HG02981 (cell line): ENCODE measurements around the gene GAGE12F.
"Not testable (repeated sequence)": the region's sequence is repeated elsewhere in the genome, so short reads cannot be mapped to it uniquely, and the experiment has no call there.

Source experiments
- ATAC-seq: cut with Tn5 transposase; IDR thresholded peaks from one replicate; pipeline ENCODE4 v1.9.1; 2021; ENCODE audit warnings: mild to moderate bottlenecking, moderate library complexity; ENCODE audit not compliant: unreplicated experiment

The GAGE12F gene

GRCh38 chrX:49560542-49560941 lies at the start of gene GAGE12F:
Gene GAGE12F (plus strand): TSS chrX:49560842. CDS start chrX:49561997, 1,155 bp downstream.
- not testable (repeated sequence) for ATAC-seq

DNA sequence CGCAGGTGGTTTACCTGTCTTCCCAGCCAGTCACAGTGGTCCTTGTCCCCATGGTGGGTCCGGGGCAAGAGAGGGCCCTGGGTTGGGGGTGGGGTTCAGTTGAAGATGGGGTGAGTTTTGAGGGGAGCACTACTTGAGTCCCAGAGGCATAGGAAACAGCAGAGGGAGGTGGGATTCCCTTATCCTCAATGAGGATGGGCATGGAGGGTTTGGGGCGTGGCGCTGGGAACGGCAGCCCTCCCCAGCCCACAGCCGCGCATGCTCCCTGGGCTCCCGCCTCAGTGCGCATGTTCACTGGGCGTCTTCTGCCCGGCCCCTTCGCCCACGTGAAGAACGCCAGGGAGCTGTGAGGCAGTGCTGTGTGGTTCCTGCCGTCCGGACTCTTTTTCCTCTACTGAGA lies 28.8 kb upstream of the GAGE12F start, which contains the start of gene GAGE12C:
TSS of gene GAGE12C (plus strand) at position 301 of the 400 bp plus-strand sequence. CDS start 1,155 bp downstream, outside the sequence.
- not testable (repeated sequence) for ATAC-seq

DNA sequence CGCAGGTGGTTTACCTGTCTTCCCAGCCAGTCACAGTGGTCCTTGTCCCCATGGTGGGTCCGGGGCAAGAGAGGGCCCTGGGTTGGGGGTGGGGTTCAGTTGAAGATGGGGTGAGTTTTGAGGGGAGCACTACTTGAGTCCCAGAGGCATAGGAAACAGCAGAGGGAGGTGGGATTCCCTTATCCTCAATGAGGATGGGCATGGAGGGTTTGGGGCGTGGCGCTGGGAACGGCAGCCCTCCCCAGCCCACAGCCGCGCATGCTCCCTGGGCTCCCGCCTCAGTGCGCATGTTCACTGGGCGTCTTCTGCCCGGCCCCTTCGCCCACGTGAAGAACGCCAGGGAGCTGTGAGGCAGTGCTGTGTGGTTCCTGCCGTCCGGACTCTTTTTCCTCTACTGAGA lies 19.2 kb upstream of the GAGE12F start, which contains the start of gene GAGE12D:
TSS of gene GAGE12D (plus strand) at position 301 of the 400 bp plus-strand sequence. CDS start 1,155 bp downstream, outside the sequence.
- not testable (repeated sequence) for ATAC-seq

DNA sequence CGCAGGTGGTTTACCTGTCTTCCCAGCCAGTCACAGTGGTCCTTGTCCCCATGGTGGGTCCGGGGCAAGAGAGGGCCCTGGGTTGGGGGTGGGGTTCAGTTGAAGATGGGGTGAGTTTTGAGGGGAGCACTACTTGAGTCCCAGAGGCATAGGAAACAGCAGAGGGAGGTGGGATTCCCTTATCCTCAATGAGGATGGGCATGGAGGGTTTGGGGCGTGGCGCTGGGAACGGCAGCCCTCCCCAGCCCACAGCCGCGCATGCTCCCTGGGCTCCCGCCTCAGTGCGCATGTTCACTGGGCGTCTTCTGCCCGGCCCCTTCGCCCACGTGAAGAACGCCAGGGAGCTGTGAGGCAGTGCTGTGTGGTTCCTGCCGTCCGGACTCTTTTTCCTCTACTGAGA lies 9.7 kb upstream of the GAGE12F start, which contains the start of gene GAGE12E:
TSS of gene GAGE12E (plus strand) at position 301 of the 400 bp plus-strand sequence. CDS start 1,155 bp downstream, outside the sequence.
- ATAC-seq = not testable (repeated sequence)

- not testable (repeated sequence) for ATAC-seq
Observed at GRCh38 chrX:49568728-49569127, 8.1 kb downstream of the GAGE12F start.

DNA sequence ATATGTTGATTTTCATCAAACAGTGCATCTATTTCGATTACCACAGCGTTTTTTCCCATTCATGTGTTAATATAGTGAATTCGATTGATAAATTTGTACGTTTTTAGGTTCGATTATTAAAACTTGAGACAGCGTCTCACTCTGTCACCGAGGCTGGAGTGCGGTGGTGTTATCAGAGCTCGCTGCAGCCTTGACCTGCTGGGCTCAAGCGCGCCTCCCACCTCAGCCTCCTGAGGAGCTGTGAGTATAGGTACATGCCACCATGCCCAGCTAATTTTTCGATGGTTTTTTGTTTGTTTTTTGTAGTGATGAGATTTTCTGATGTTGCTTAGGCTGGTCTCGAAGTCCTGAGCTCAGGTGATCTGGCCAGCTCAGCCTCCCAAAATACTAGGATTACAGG lies 8.5 kb downstream of the GAGE12F start:
- ATAC-seq = not testable (repeated sequence)

DNA sequence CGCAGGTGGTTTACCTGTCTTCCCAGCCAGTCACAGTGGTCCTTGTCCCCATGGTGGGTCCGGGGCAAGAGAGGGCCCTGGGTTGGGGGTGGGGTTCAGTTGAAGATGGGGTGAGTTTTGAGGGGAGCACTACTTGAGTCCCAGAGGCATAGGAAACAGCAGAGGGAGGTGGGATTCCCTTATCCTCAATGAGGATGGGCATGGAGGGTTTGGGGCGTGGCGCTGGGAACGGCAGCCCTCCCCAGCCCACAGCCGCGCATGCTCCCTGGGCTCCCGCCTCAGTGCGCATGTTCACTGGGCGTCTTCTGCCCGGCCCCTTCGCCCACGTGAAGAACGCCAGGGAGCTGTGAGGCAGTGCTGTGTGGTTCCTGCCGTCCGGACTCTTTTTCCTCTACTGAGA lies 9.5 kb downstream of the GAGE12F start, which contains the start of gene GAGE12G:
TSS of gene GAGE12G (plus strand) at position 301 of the 400 bp plus-strand sequence. CDS start 1,155 bp downstream, outside the sequence.
- not testable (repeated sequence) for ATAC-seq

GRCh38 chrX:49579649-49580048 lies 19.0 kb downstream of the GAGE12F start, which contains the start of gene GAGE12H:
Gene GAGE12H (plus strand): TSS chrX:49579949. CDS start chrX:49581104, 1,155 bp downstream.
- ATAC-seq = not testable (repeated sequence)

DNA sequence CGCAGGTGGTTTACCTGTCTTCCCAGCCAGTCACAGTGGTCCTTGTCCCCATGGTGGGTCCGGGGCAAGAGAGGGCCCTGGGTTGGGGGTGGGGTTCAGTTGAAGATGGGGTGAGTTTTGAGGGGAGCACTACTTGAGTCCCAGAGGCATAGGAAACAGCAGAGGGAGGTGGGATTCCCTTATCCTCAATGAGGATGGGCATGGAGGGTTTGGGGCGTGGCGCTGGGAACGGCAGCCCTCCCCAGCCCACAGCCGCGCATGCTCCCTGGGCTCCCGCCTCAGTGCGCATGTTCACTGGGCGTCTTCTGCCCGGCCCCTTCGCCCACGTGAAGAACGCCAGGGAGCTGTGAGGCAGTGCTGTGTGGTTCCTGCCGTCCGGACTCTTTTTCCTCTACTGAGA lies 28.6 kb downstream of the GAGE12F start, which contains the start of gene GAGE2A:
TSS of gene GAGE2A (plus strand) at position 301 of the 400 bp plus-strand sequence. CDS start 1,155 bp downstream, outside the sequence.
- not testable (repeated sequence) for ATAC-seq

DNA sequence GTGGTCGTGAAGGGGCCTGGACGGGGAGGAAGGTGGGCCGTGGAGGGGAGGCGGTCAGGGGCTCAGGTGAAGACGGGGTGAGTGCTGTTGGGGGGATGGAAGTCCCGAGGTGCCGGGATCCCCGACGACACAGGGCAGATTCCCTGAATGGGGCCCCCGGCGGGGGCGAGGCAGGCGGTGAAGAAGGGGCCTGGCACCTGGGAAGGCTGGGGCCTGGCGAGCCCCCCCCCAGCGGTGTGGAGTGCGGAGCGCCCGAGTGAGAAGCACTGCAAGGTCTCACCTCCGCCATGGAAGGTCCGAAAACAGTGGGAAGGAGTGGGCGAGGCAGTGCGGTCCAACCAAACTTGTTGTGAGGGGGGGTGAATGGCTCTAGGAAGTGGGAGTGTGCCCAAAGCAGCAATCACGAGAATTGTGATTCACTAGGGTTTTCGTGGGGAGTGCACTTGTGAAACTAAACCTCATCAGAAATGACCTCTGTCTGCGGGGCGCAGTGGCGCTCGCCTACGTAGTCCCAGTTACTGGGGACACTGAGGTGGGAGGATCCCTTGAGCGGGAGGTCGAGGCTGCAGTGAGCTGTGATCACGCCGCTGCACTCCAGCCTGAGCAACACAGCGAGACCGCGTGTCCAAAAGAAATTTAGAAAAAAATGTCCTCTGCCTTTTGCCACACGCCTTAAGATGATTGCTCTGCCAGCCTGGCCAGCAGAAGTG lies 29.3 kb downstream of the GAGE12F start:
- not testable (repeated sequence) for ATAC-seq

GRCh38 chrX:49590488-49590887 lies 29.8 kb downstream of the GAGE12F start:
- not testable (repeated sequence) for ATAC-seq

DNA sequence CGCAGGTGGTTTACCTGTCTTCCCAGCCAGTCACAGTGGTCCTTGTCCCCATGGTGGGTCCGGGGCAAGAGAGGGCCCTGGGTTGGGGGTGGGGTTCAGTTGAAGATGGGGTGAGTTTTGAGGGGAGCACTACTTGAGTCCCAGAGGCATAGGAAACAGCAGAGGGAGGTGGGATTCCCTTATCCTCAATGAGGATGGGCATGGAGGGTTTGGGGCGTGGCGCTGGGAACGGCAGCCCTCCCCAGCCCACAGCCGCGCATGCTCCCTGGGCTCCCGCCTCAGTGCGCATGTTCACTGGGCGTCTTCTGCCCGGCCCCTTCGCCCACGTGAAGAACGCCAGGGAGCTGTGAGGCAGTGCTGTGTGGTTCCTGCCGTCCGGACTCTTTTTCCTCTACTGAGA lies 38.1 kb downstream of the GAGE12F start, which contains the start of gene GAGE1:
TSS of gene GAGE1 (plus strand) at position 301 of the 400 bp plus-strand sequence. CDS start 1,155 bp downstream, outside the sequence.
- ATAC-seq = not testable (repeated sequence)

DNA sequence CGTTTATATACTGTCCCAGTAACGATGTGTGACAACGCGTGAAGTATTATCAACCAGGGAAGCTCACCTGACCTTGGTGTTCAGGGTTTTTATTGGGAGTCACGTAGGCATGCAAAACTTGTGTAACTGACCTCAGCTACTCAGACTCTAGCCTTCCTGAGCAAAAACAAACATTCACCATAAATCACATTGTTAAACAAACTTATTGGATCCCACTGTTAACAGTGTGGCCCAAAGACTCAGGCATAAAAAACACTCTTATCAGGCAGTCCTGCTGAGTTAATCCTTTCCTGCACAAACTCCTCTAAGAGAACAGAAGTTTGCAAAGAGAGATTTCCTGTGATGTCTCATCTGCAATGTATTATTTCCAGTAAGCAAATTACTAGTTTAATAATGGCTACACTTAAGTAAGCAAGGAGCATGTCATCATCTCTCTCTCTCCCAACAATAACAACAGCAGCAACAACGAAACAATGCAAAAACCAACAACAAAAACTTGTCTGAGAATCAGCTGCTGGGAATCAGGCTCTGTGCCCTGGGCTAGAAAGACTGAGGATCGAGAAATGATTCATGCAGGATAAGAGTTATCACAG lies 50.2 kb downstream of the GAGE12F start:
- ATAC-seq = no peak
